ENCODE measurements around the gene ZNF383. TPM values are rescaled to one million over a fixed set of nuclear protein-coding genes. Genes with fewer than 3 reads are reported as not detected.
"Not testable (repeated sequence)": the region's sequence is repeated elsewhere in the genome, so short reads cannot be mapped to it uniquely, and the experiment has no call there.

Gene ZNF383
- polyA plus RNA-seq, 1 of the 3 experiments (the other 2 are of a cell fraction) = 2.0 TPM

DNA sequence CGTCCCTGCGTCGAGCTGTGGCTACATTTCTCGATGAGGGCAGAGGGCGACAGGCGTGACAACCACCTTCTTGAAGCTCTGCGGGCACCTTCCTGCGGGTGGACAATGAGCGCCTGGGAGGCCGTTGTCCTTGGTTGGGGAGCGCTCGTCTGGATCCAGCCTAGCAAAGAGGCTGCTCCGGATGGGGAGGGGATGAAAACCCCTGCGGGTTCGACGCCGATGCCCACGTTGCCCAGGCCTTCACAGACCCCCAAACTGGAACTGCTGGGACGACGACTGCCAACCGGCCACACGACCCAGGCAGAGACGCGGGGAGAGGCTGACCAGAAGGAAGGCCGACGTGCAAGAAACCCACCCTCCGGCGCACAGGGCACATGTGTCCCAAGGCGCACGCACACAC lies 62.6 kb downstream of the ZNF383 start:
- H3K79me2 ChIP-seq (ENCODE audit: insufficient read depth); H3K4me2 ChIP-seq; H3F3A ChIP-seq (replicated peaks; ENCODE audit: insufficient read depth); CTCF ChIA-PET; H3K36me3 ChIP-seq (replicated peaks in 1 of 2; ENCODE audit: control insufficient read depth in 1 of 2, insufficient read depth in 2 of 2, low read length in 1 of 2); POLR2A ChIA-PET; DNase-seq; H3K9ac ChIP-seq; H2AFZ ChIP-seq (ENCODE audit: low read depth); H3K9me3 ChIP-seq; H3K4me3 ChIP-seq (ENCODE audit: low read depth in 2 of 2, low read length in 1 of 2); H3K27ac ChIP-seq (ENCODE audit: low read depth in 2 of 2, low read length in 1 of 2); H3K4me1 ChIP-seq (ENCODE audit: control insufficient read depth in 1 of 2, insufficient read depth in 2 of 2, low read depth in 1 of 2, low read length in 1 of 2); H3K27me3 ChIP-seq (ENCODE audit: insufficient read depth); H3K9me2 ChIP-seq; H4K20me1 ChIP-seq (ENCODE audit: insufficient read depth): not testable (repeated sequence)
- WGBS (ENCODE audit: low lambda C conversion rate) = 93% methylated on average over 8 of the region's 30 CpGs

DNA sequence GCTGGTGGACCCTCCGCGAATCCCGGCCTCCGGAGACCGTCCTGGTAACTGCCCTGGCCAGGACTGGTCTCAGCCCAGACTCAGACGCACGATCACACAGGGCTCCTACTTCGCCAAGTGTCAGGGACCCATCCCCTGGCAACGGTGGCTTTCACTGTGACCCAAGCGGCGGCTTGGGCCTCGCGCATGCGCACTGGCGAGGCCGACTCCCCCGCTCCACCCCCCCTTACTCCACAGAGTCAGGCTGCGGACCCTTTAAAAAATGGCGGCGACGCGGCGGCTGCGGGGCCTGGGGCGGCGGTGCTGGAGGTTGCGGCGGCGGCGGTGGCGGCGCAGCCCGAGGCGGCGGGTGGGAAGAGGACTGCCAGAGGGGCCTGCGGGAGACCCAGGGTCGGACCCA lies 66.0 kb downstream of the ZNF383 start:
- H3K9ac ChIP-seq; H3F3A ChIP-seq (replicated peaks; ENCODE audit: insufficient read depth); H2AFZ ChIP-seq (ENCODE audit: low read depth); H4K20me1 ChIP-seq (ENCODE audit: insufficient read depth); H3K4me1 ChIP-seq (ENCODE audit: control insufficient read depth in 1 of 2, insufficient read depth in 2 of 2, low read depth in 1 of 2, low read length in 1 of 2); H3K79me2 ChIP-seq (ENCODE audit: insufficient read depth); H3K27ac ChIP-seq (ENCODE audit: low read depth in 2 of 2, low read length in 1 of 2); H3K4me2 ChIP-seq; H3K9me3 ChIP-seq; H3K9me2 ChIP-seq; H3K4me3 ChIP-seq (ENCODE audit: low read depth in 2 of 2, low read length in 1 of 2); H3K27me3 ChIP-seq (ENCODE audit: insufficient read depth); DNase-seq; POLR2A ChIA-PET; CTCF ChIA-PET; H3K36me3 ChIP-seq (replicated peaks in 1 of 2; ENCODE audit: control insufficient read depth in 1 of 2, insufficient read depth in 2 of 2, low read length in 1 of 2): not testable (repeated sequence)
- 95% methylated on average over 21 of the region's 37 CpGs for WGBS (ENCODE audit: low lambda C conversion rate)

DNA sequence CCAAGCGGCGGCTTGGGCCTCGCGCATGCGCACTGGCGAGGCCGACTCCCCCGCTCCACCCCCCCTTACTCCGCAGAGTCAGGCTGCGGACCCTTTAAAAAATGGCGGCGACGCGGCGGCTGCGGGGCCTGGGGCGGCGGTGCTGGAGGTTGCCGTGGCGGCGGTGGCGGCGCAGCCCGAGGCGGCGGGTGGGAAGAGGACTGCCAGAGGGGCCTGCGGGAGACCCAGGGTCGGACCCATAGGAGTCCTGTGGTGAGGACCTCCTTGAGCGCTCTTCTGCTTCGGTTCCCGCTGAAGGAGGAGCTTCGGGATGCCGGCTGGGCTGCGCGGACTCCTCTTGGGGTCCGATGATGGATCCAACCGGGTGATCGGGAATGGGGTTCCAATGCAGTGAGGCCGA lies 71.2 kb downstream of the ZNF383 start:
- H3F3A ChIP-seq (replicated peaks; ENCODE audit: insufficient read depth); CTCF ChIA-PET; H3K27me3 ChIP-seq (ENCODE audit: insufficient read depth); H2AFZ ChIP-seq (ENCODE audit: low read depth); H3K4me2 ChIP-seq; H4K20me1 ChIP-seq (ENCODE audit: insufficient read depth); H3K4me1 ChIP-seq (ENCODE audit: control insufficient read depth in 1 of 2, insufficient read depth in 2 of 2, low read depth in 1 of 2, low read length in 1 of 2); H3K27ac ChIP-seq (ENCODE audit: low read depth in 2 of 2, low read length in 1 of 2); DNase-seq; H3K9me3 ChIP-seq; H3K4me3 ChIP-seq (ENCODE audit: low read depth in 2 of 2, low read length in 1 of 2); H3K9ac ChIP-seq; POLR2A ChIA-PET; H3K36me3 ChIP-seq (replicated peaks in 1 of 2; ENCODE audit: control insufficient read depth in 1 of 2, insufficient read depth in 2 of 2, low read length in 1 of 2); H3K9me2 ChIP-seq; H3K79me2 ChIP-seq (ENCODE audit: insufficient read depth): not testable (repeated sequence)
- 93% methylated on average over 31 of the region's 39 CpGs for WGBS (ENCODE audit: low lambda C conversion rate)

DNA sequence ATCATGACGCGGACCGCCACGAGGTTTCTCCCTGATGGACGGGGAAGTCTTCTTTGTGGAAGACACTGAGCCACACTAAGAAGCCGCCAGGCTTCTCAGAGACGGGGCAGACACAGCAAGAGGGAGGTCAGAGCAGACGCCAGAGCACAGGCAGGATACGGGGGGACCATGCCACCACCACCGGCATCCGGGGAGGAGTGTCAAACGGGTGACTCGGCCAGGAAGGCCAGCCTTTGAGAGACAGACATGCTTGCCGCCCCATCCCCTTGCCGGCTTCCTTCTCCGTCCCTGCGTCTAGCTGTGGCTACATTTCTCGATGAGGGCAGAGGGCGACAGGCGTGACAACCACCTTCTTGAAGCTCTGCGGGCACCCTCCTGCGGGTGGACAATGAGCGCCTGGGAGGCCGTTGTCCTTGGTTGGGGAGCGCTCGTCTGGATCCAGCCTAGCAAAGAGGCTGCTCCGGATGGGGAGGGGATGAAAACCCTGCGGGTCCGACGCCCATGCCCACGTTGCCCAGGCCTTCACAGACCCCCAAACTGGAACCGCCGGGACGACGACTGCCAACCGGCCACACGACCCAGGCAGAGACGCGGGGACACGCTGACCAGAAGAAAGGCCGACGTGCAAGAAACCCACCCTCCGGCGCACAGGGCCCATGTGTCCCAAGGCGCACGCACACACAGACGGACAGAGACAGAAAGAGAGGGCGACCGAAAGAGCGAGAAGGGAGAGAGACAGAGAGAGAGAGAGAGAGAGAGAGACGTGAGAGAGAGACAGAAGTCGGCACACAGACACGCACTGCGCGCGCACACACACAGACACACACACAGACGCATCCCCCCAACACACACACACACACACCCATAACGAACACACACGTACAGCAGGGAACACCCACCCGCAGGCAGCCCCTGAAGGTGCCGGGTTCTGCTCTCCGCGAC lies 75.3 kb downstream of the ZNF383 start:
- H3K36me3 ChIP-seq (replicated peaks in 1 of 2; ENCODE audit: control insufficient read depth in 1 of 2, insufficient read depth in 2 of 2, low read length in 1 of 2); H3F3A ChIP-seq (replicated peaks; ENCODE audit: insufficient read depth); H4K20me1 ChIP-seq (ENCODE audit: insufficient read depth); CTCF ChIA-PET; H2AFZ ChIP-seq (ENCODE audit: low read depth); H3K4me3 ChIP-seq (ENCODE audit: low read depth in 2 of 2, low read length in 1 of 2); H3K9me2 ChIP-seq; H3K79me2 ChIP-seq (ENCODE audit: insufficient read depth); POLR2A ChIA-PET; H3K27ac ChIP-seq (ENCODE audit: low read depth in 2 of 2, low read length in 1 of 2); H3K27me3 ChIP-seq (ENCODE audit: insufficient read depth); DNase-seq; H3K9me3 ChIP-seq; H3K9ac ChIP-seq; H3K4me2 ChIP-seq; H3K4me1 ChIP-seq (ENCODE audit: control insufficient read depth in 1 of 2, insufficient read depth in 2 of 2, low read depth in 1 of 2, low read length in 1 of 2): not testable (repeated sequence)
- 82% methylated on average over 58 of the region's 63 CpGs for WGBS (ENCODE audit: low lambda C conversion rate)

DNA sequence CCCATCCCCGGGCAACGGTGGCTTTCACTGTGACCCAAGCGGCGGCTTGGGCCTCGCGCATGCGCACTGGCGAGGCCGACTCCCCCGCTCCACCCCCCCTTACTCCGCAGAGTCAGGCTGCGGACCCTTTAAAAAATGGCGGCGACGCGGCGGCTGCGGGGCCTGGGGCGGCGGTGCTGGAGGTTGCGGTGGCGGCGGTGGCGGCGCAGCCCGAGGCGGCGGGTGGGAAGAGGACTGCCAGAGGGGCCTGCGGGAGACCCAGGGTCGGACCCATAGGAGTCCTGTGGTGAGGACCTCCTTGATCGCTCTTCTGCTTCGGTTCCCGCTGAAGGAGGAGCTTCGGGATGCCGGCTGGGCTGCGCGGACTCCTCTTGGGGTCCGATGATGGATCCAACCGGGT lies 76.2 kb downstream of the ZNF383 start:
- H2AFZ ChIP-seq (ENCODE audit: low read depth); H3K9me2 ChIP-seq; CTCF ChIA-PET; H3K27me3 ChIP-seq (ENCODE audit: insufficient read depth); H3K4me2 ChIP-seq; H3K36me3 ChIP-seq (replicated peaks in 1 of 2; ENCODE audit: control insufficient read depth in 1 of 2, insufficient read depth in 2 of 2, low read length in 1 of 2); H3K4me1 ChIP-seq (ENCODE audit: control insufficient read depth in 1 of 2, insufficient read depth in 2 of 2, low read depth in 1 of 2, low read length in 1 of 2); H3K9me3 ChIP-seq; DNase-seq; H4K20me1 ChIP-seq (ENCODE audit: insufficient read depth); H3K4me3 ChIP-seq (ENCODE audit: low read depth in 2 of 2, low read length in 1 of 2); H3K9ac ChIP-seq; H3F3A ChIP-seq (replicated peaks; ENCODE audit: insufficient read depth); H3K27ac ChIP-seq (ENCODE audit: low read depth in 2 of 2, low read length in 1 of 2); H3K79me2 ChIP-seq (ENCODE audit: insufficient read depth); POLR2A ChIA-PET: not testable (repeated sequence)
- 85% methylated on average over 14 of the region's 39 CpGs for WGBS (ENCODE audit: low lambda C conversion rate)

Measured in SK-N-SH (cell line).